Measurements from ENCODE around the gene ILDR2.

- no peak for TF ChIP-seq EZH2 (IDR thresholded peaks at IDR 0.05; ENCODE audit: insufficient read depth, poor library complexity, severe bottlenecking)
- no peak for TF ChIP-seq EZH2phosphoT487 (IDR thresholded peaks at IDR 0.05; ENCODE audit: insufficient read depth, low read depth)
Measured at GRCh38 chr1:166953491-166953890, 21.8 kb downstream of the ILDR2 start.

Measured in GM23248 (cell line).